ENCODE results near the gene TSHB.
"Not testable (repeated sequence)": the region's sequence is repeated elsewhere in the genome, so short reads cannot be mapped to it uniquely, and the experiment has no call there.

The TSHB gene

DNA sequence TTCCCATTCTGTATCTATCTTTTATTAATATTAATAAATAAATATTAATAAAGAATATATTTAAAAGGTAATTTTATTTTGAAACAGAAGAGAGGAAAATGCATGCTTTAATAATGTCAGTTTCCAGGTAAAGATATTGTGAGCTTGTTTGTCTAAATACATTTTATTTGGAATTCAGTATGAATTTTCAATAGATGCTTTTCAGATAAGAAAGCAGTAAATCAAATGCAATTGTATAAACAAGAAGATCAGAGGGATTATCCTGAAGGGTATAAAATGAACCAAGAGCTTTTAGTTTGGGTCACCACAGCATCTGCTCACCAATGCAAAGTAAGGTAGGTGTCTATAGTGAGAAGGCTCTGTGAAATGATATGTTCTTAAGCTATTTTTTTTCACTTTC is at the start of gene TSHB:
Gene TSHB (plus strand): TSS at position 301 of the 400 bp plus-strand sequence. CDS start 3,537 bp downstream, outside the sequence.
- DNase-seq (ENCODE audit: low read depth in 2 of 2) = no peak

DNA sequence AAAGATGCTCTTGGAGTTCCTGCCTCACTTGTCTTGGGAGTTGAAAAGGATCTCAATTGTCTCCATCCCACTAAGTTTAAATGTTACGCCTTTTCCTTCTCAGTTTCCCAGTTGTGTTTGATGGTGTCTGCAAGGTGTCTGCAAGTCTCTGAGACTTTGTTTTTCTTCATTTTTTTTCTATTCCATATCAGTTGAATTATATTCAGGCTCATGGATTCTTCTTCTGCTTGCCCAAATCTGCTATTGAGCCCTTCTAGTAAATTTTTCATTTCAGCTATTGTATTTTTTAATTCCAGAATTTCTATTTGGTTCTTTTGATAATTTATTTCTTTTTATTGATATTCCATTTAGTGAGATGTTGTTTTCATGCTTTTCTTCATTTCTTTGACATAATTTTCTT is 47.4 kb upstream of the TSHB start:
- no peak for DNase-seq (ENCODE audit: low read depth in 2 of 2)

- DNase-seq (ENCODE audit: low read depth in 2 of 2) = no peak
Measured at GRCh38 chr1:114986286-114986685, 43.3 kb upstream of the TSHB start.

DNA sequence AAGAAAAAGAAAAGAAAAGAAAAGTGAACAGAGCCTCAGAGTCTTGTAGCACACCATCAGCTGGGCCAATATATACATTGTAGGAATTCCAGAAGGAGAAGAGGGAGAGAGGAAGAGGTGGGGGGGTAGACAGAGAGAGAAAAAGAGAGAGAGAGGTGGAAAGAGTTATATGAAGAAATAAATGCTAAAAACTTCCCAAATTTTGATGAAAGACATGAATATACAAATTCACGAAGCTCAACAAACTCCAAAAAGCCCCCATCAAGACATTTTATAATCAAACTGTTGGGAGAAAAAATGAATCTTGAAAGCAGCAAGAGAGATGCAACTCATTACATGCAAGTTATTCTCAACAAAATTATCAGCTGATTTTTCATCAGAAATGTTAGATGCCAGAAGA is 41.5 kb upstream of the TSHB start:
- no peak for DNase-seq (ENCODE audit: low read depth in 2 of 2)

DNA sequence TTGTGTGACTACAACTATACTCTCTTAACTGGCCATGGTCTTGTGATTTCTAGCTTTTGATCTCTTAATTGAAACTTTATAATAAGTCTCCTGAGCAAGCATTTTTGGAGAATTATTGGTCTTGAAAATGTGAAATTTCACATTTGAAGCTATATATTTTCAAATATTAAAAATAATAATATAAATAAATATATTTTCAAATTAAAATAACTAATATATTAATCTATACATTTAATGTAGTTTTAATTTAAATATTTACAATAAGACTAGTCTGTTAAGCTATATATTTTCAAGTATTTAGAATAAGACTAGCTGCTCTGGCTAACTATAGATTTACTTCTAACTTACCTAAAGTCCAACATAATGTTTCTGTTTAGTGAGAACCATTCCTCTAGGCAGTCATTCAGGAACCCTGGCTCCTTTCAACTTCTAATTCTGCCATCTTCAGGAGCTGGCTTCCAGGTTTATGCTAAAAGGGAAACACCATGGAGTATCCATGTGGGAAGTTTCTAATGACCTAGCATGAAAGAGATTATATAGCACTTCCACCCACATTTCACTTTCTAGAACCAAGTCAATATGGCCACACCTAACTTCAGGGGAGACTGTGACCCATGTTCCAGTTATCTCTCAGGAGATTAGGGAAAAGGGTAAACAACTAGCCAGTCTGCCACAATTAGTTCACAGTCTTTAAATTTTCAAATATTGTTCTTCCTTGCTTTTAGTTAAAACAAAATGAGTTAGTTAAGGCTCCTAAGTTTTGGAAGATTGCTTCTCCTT is 31.9 kb upstream of the TSHB start:
- DNase-seq (ENCODE audit: low read depth in 2 of 2) = no peak

- no peak for DNase-seq (ENCODE audit: low read depth in 2 of 2)
Measured at GRCh38 chr1:115006191-115006590, 23.4 kb upstream of the TSHB start.

- DNase-seq (ENCODE audit: low read depth in 2 of 2) = no peak
Measured at GRCh38 chr1:115012006-115012405, 17.6 kb upstream of the TSHB start.

DNA sequence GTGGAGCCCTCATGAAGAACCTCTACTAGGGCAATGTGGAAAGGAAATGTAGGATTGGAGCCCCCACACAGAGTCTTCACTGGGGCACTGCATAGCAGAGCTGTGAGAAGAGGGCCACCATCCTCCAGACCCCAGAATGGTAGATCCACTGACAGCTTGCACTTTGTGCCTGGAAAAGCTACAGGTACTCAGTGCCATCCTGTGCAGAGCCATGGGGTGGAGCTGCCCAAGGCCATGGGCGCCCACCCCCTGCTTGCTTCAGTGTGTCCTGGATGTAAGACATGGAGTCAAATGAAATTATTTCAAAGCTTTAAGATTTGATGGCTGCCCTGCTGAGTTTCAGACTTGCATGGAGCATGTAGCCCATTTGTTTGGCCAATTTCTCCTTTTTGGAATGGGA is 17.2 kb upstream of the TSHB start:
- no peak for DNase-seq (ENCODE audit: low read depth in 2 of 2)

- DNase-seq (ENCODE audit: low read depth in 2 of 2) = no peak
Measured at GRCh38 chr1:115013792-115014191, 15.8 kb upstream of the TSHB start.

DNA sequence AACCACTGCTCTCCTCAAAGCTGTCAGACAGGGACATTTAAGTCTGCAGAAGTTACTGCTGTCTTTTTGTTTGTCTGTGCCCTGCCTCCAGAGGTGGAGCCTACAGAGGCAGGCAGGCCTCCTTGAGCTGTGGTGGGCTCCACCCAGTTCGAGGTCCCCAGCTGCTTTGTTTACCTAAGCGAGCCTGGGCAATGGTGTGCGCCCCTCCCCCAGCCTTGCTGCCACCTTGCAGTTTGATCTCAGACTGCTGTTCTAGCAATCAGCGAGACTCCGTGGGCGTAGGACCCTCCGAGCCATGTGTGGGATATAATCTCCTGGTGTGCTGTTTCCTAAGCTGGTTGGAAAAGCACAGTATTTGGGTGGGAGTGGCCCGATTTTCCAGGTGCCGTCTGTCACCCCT is 10.1 kb upstream of the TSHB start:
- not testable (repeated sequence) for DNase-seq (ENCODE audit: low read depth in 2 of 2)

DNA sequence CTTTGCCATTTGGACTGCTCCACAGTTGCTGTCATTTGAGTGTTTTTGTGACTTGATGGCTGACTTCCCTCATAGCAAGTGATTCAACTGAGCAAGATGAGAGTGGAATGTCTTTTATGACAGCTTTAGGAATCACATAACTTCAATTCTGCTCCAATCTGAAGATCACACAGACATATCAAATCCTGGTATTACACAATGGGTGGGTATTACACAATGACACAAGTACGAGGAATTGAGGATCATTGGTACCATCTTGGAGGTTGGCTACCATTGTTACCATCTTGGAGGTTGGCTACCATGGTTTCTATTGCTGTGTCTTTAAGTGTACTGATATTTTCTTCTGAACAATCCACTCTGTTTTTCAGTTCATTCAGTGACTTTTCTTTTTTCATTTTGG is 8.5 kb upstream of the TSHB start:
- DNase-seq (ENCODE audit: low read depth in 2 of 2) = no peak

DNA sequence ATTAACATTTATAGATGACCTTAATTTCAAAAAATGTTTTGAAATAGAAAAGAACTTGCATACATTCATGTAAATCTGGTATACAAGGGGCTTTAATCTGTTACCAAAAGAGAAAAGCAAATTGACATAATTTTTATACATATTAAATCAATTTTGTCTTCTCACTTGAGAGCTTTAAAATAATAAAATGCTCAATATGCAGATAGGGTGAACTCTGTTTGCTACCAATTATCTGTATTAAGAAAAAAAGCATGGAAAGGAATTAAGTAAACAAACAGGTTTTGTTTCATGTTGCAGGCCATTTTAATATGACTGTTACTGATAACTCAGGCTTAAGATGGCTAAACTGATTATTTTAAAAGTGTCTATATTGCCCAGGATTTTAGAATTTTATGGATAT is 6.0 kb upstream of the TSHB start:
- DNase-seq (ENCODE audit: low read depth in 2 of 2) = no peak

DNA sequence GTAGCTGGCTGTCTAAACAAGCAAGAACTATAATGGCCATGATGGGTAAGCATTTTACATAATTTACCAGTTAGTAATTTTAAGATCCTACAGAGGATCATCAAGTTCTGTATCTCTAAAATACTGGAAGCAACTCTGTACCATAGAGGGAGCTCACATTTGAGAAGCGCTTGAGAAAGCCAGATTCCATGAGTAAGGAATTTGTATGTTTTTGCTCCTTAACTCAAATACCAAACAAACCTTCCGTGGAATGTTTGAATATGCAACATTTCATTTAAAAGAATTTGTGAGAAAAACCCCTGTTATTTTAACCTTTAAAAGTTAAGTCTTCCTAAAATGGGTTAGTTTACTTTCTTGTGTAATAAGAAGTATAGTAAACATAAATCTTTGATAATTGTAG is 2.0 kb downstream of the TSHB start:
- DNase-seq (ENCODE audit: low read depth in 2 of 2) = no peak

DNA sequence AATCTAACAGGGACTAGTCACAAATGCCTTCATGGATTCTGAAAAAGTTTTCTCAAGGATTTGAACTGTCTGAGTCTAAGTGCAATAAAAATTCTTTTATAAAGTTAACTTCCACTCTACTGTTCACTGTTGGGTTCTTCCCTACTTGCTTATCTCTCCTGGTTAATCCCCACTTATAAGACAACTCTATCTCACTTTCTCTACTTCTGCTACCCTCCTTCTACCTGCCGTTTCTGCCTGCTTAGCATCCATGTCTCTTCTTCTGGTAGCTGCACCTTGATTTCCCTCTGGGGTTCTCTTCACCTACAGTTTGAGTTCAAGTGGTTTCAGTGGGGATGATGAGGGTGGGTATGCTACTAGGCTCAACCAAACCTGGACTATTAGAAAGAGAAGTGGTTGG is 6.0 kb downstream of the TSHB start:
- DNase-seq (ENCODE audit: low read depth in 2 of 2) = no peak

GRCh38 chr1:115036814-115037507 is 7.3 kb downstream of the TSHB start:
- no peak for DNase-seq (ENCODE audit: low read depth in 2 of 2)

DNA sequence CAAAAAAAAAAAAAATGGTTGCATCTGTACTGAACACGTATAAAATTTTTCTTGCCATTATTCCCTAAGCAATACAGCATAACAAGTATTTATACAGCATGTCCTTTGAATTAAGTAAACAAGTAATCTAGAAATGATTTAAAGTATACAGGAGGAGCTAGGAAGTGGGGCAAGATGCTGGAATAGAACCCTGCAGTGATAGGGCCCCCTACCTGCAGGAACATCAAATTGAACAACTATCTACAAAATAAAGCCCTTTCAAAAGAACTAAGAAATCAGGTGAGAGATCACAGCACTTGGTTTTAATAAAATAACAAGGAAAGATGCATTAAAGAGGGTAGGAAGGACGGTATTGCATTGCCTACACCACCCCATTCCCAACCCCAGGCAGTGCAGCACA is 10.9 kb downstream of the TSHB start:
- DNase-seq (ENCODE audit: low read depth in 2 of 2) = no peak

- DNase-seq (ENCODE audit: low read depth in 2 of 2) = no peak
Measured at GRCh38 chr1:115041654-115042053, 12.0 kb downstream of the TSHB start.

DNA sequence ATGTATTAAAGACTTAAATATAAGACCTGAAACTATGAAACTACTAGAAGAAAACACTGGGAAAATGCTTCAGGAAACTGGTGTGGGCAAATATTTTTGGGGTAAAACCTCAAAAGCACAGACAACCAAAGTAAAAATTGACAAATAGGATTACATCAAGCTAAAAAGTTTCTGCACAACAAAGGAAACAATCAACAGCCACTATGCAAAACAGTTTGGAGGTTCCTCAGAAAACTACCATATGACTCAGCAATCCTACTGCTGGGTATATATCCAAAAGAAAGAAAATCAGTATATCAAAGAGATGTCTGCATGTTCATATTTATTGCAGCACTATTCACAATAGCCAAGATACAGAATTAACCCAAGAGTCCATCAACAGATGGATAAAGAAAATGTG is 17.1 kb downstream of the TSHB start:
- DNase-seq (ENCODE audit: low read depth in 2 of 2) = no peak

- no peak for DNase-seq (ENCODE audit: low read depth in 2 of 2)
Measured at GRCh38 chr1:115051850-115052249, 22.2 kb downstream of the TSHB start.

DNA sequence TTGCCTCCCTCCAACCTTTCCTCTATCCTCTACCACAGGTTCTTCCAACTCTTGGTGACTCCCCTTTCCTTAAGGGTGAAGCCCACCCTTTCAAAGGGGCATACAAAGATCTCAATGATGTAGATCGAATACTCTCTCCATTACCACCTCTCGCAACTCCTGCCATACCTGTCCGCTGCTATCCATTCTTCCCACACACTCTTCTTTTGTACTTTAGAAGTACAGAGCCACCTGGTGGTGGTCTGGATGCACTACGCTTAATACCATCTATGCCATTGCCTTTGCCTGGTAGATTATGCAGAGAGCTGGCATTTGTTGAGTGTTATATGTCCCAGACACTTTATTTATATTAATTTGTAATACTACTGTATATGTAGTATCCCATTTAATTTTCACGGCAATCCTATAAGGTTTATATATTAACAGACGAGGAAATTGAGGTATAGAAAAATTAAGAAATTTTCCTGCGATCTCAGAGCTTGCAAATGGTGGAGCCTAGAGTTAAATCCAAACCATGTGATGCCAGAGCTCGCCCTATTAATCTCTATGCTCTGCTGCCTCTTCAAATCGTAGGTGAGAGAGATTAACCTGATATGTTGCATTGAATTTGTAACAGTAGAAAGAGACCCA is 22.9 kb downstream of the TSHB start:
- peak in 1 of 2 donors; percentile 30 for DNase-seq (ENCODE audit: low read depth in 2 of 2)

DNA sequence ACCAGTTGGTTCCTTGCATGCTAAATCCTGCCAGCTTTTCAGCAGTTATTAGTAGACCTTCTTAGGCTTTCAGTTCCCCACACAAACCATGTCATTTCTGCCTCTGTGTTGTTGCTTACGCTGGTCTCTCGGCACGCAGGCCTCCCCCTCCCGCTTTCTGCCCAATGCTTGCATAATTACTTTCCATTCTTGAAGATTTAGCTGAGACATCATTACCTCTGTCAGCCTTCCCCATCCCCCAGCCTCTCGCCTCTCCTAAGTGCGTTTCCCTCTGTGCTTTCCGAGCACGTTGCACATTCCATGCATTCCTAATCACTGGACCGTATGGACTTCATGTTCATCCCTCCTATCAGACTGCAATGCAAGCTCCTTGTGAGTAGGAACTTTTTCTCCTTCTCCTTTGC is 26.8 kb downstream of the TSHB start:
- DNase-seq (ENCODE audit: low read depth in 2 of 2) = no peak

GRCh38 chr1:115057661-115058254 is 28.1 kb downstream of the TSHB start:
- DNase-seq (ENCODE audit: low read depth in 2 of 2) = no peak

GRCh38 chr1:115059316-115059715 is 29.7 kb downstream of the TSHB start:
- no peak for DNase-seq (ENCODE audit: low read depth in 2 of 2)
